Islet precursor cell (in vitro differentiated cells): ENCODE data around the gene TSPAN32.

Experiments
- DNase-seq: peaks from one replicate; pipeline ENCODE4 v3.0.0-alpha.2; 2018

The TSPAN32 gene

GRCh38 chr11:2289859-2290258 lies 12.0 kb upstream of the TSPAN32 start:
- DNase-seq: peak; percentile 25

- DNase-seq: peak; percentile 52
These were observed 11.4 kb upstream of the TSPAN32 start for GRCh38 chr11:2290351-2290841.

GRCh38 chr11:2293531-2293971 lies 8.3 kb upstream of the TSPAN32 start:
- peak; percentile 46 for DNase-seq

GRCh38 chr11:2293984-2294925 lies 7.6 kb upstream of the TSPAN32 start:
- DNase-seq: peak; percentile 50

- DNase-seq: peak; percentile 33
These were observed 6.9 kb upstream of the TSPAN32 start for GRCh38 chr11:2294926-2295290.

- peak; percentile 40 for DNase-seq
These were observed 5.6 kb upstream of the TSPAN32 start for GRCh38 chr11:2295971-2296912.

- peak; percentile 39 for DNase-seq
These were observed 4.7 kb upstream of the TSPAN32 start for GRCh38 chr11:2296913-2297622.

- peak; percentile 37 for DNase-seq
These were observed 4.2 kb upstream of the TSPAN32 start for GRCh38 chr11:2297623-2298030.

- peak; percentile 31 for DNase-seq
These were observed 3.5 kb upstream of the TSPAN32 start for GRCh38 chr11:2298131-2298794.

- DNase-seq: peak; percentile 82
These were observed 2.7 kb upstream of the TSPAN32 start for GRCh38 chr11:2298795-2299761.

- no peak for DNase-seq
These were observed 2.0 kb upstream of the TSPAN32 start for GRCh38 chr11:2299773-2300172.

GRCh38 chr11:2300290-2300935 lies 1.4 kb upstream of the TSPAN32 start:
- DNase-seq: no peak

GRCh38 chr11:2300936-2301630 lies 730 bp upstream of the TSPAN32 start:
- no peak for DNase-seq

- DNase-seq: no peak
These were observed 588 bp downstream of the TSPAN32 start for GRCh38 chr11:2302306-2302895.

GRCh38 chr11:2302896-2303626 lies 1.2 kb downstream of the TSPAN32 start:
- peak; percentile 48 for DNase-seq

- DNase-seq: peak; percentile 52
These were observed 2.1 kb downstream of the TSPAN32 start for GRCh38 chr11:2303627-2304505.

- peak; percentile 56 for DNase-seq
These were observed 2.8 kb downstream of the TSPAN32 start for GRCh38 chr11:2304506-2305139.
